Spleen (tissue), 11 donors: ENCODE data around the gene CHRM1. TPM values are rescaled to one million over a fixed set of nuclear protein-coding genes. Genes with fewer than 3 reads are reported as not detected.

Source experiments
- DNase-seq: peaks from one replicate; pipeline ENCODE4 v3.0.0-alpha.2; 2020
- H3K27ac ChIP-seq, 8 donors: fragments of 200-600 bp; sonication (generic) in 7 of 8; 1 replicate in 4 of 8; 2 replicates in 4 of 8; pipeline versions ENCODE4 v1.5.0 to v1.8.0; 2016 to 2021; ENCODE audit warnings: inconsistent platforms in 4 of 8, mild to moderate bottlenecking in 4 of 8, moderate library complexity in 1 of 8
- H3K27me3 ChIP-seq, 7 donors: fragments of 200-600 bp; sonication (generic) in 6 of 7; replicated peaks in 1 of 7; 1 replicate in 4 of 7; 2 replicates in 3 of 7; pipeline versions ENCODE4 v1.5.0 to v1.8.0; 2016 to 2021; ENCODE audit warnings: inconsistent platforms in 3 of 7, mild to moderate bottlenecking in 1 of 7
- H3K36me3 ChIP-seq, 6 donors: fragments of 200-600 bp; sonication (generic) in 5 of 6; 1 replicate in 4 of 6; 2 replicates in 2 of 6; pipeline versions ENCODE4 v1.5.0 to v1.8.0; 2016 to 2021; ENCODE audit warnings: inconsistent platforms in 2 of 6
- H3K4me1 ChIP-seq, 6 donors: fragments of 200-600 bp; sonication (generic) in 5 of 6; 1 replicate in 3 of 6; 2 replicates in 3 of 6; pipeline versions ENCODE4 v1.5.0 to v1.8.0; 2016 to 2021; ENCODE audit warnings: inconsistent platforms in 3 of 6
- H3K4me3 ChIP-seq, 8 donors: fragments of 200-600 bp; sonication (generic) in 7 of 8; 1 replicate in 4 of 8; 2 replicates in 4 of 8; pipeline versions ENCODE4 v1.5.0 to v1.8.0; 2016 to 2021; ENCODE audit warnings: inconsistent platforms in 4 of 8, mild to moderate bottlenecking in 4 of 8, moderate library complexity in 2 of 8
- H3K9me3 ChIP-seq, 8 donors: fragments of 200-600 bp; sonication (generic) in 7 of 8; 1 replicate in 4 of 8; 2 replicates in 4 of 8; pipeline versions ENCODE4 v1.5.0 to v1.8.0; 2016 to 2021; ENCODE audit warnings: inconsistent platforms in 4 of 8
- POLR2A ChIP-seq, 3 donors: fragments of 450-650 bp; IDR thresholded peaks; one replicate each; pipeline ENCODE4 v1.5.1; 2017; ENCODE audit warnings: antibody characterized with exemption in 3 of 3, mild to moderate bottlenecking in 1 of 3
- POLR2AphosphoS5 ChIP-seq, 3 donors: sonication (generic); formaldehyde crosslinking; IDR thresholded peaks; one replicate each; pipeline ENCODE4 v1.5.1; 2017; ENCODE audit warnings: antibody characterized with exemption in 3 of 3
- WGBS, 5 donors: extraction: QIAGEN DNeasy Blood & Tissue Kit in 3 of 5; methylation state at CpG; one replicate each; pipeline versions ENCODE4 v1.1.5 to v1.1.7; 2013 to 2018; 5-methylcytosine and 5-hydroxymethylcytosine counted together
- intact Hi-C: fragments of 100-400 bp; cut with DNase I; formaldehyde crosslinking; loops from one replicate; pipeline ENCODE4 v1.15.0; 2023; ENCODE audit warnings: low total_unique reads
- polyA plus RNA-seq, 3 donors: library from polyadenylated mRNA; stranded (reverse); fragments of 200-250 nt; gene quantifications; one replicate each; pipeline ENCODE4 v1.2.1, GENCODE V29; 2013
- total RNA-seq, 7 donors: library from RNA; depleted of rRNA in 3 of 7; stranded (reverse); fragments of >200 nt in 3 of 7; fragmentation: NEBNext Ultra II Directional in 4 of 7; extraction: Animal tissue kit (Norgen Biotek cat#: 25700) in 4 of 7; gene quantifications; one replicate each; pipeline versions ENCODE4 v1.1.0 to v1.2.1, GENCODE V29; 2016 to 2021
- TF ChIP-seq, protein P1 (sequence below), 11 experiments: fragments of 200-600 bp in 7 of 11; fragments of 450-650 bp in 4 of 11; sonication (generic) in 4 of 11; IDR thresholded peaks in 8 of 11; conservative IDR thresholded peaks in 3 of 11; 1 replicate in 7 of 11; 2 replicates in 4 of 11; pipeline versions ENCODE4 v1.4.0 to v1.8.0; 2016 to 2021; ENCODE audit warnings: antibody characterized with exemption in 11 of 11, inconsistent platforms in 4 of 11, mild to moderate bottlenecking in 1 of 11
- donor health status: healthy with polysubstance abuse.
- donor health status: DM: no; HTN: no; CAD: no; lungs with moderate emphysema.
- donor health status: DM: no; HTN: no; CAD: no.
- donor health status: Bipolar disorder and iron deficiency.
- donor health status: healthy.
- donor health status: DM: no; HTN: no; CAD: no.
- donor health status: DM: yes; HTN: yes; CAD: no.

The CHRM1 gene
- total and polyA plus RNA-seq, 10 donors: not detected

DNA sequence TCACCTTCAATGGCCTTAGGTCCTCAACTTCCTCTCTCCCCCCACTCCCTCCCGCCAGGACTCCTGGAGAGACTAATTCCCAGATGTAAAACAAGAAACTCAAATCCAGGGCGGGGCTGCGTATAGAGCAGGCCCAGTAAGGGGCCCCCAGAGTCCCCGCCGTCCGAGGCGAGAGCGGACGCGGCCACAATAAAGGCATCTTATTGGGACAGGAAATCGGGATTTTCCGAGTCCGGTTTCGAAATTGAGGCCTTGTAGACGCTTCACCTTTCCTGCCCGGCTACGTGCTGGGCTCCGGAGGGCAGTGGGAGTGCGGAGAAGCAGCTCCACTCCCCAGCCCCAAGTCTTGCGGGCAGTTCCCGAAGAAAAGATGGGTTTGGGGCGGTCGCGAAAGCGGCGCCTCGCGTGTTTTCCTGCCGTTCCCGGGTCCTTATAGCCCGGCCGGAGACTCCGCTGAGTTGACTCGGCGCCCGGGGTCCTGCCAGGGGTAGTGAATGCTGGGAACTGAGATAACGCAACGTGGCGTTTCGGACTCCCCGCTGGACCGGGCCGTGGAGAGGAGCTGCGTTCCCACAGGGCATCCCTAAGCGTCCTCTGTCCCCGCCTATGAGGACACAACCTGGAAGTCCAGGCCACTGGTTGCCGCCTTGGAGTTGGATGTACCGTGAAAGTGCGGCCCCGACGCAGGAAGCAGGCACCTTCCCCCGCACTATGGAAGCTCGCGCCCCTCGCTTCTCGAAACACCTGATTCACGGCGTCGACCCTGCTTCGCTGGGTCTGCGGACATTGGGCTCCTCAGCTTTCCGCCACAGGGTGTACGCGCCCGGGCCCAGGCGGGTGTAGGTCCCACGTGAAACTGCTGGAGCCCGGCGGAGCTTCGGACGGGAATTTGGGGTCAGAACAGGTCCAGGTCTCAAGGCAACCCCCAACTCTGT lies 4.8 kb upstream of the CHRM1 start:
- H3K36me3 ChIP-seq: no peaks in the 10 kb centered on the region
- H3K27me3 ChIP-seq: peaks cover 4 to 100% (median 63%) of the 10 kb centered on the region in 7 donors
- H3K4me3 ChIP-seq: peak overlapping the region; percentile 1 to 63 (median 26)
- no peak overlapping the region for H3K27ac ChIP-seq
- peak; percentile 61 for DNase-seq
- peaks cover 16 to 51% (median 33%) of the 10 kb centered on the region in 6 donors for H3K4me1 ChIP-seq
- no peaks in the 10 kb centered on the region for H3K9me3 ChIP-seq
- intact Hi-C loops: no loop called here
- TF ChIP-seq, protein P1, sequence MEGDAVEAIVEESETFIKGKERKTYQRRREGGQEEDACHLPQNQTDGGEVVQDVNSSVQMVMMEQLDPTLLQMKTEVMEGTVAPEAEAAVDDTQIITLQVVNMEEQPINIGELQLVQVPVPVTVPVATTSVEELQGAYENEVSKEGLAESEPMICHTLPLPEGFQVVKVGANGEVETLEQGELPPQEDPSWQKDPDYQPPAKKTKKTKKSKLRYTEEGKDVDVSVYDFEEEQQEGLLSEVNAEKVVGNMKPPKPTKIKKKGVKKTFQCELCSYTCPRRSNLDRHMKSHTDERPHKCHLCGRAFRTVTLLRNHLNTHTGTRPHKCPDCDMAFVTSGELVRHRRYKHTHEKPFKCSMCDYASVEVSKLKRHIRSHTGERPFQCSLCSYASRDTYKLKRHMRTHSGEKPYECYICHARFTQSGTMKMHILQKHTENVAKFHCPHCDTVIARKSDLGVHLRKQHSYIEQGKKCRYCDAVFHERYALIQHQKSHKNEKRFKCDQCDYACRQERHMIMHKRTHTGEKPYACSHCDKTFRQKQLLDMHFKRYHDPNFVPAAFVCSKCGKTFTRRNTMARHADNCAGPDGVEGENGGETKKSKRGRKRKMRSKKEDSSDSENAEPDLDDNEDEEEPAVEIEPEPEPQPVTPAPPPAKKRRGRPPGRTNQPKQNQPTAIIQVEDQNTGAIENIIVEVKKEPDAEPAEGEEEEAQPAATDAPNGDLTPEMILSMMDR (IDR thresholded peaks at IDR 0.05 in 8 of 11, conservative IDR thresholded peaks at IDR 0.05 in 3 of 11): no peak
- TF ChIP-seq POLR2A (IDR thresholded peaks at IDR 0.05) (no peak), POLR2AphosphoS5 (IDR thresholded peaks at IDR 0.05) (no peak)
- 1 to 8% (median 3%) methylated on average over 30 to 71 of the region's 71 CpGs for WGBS, 5 donors

DNA sequence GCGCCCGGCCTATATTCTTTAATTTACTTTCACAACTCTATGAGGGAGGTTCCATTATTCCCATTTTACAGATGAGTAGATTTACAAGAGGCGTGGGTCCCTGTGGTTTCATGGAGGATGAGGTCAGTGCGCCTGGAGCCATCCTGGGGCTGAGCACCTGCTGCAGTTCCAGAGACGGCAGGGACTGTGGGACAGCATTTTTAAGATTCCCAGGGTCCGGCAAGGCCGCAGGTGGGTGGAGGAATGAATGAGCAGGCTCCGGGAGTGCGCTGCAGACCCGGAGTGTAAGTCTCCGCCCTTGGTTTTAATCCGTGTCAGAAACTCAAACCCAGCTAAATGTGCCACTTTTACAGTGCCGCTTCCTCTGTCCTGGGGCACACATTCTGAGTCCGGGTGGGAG lies 4.1 kb upstream of the CHRM1 start:
- intact Hi-C loops: no loop called here
- DNase-seq: no peak
- Histone ChIP-seq H3K9me3 (no peaks in the 10 kb centered on the region), H3K36me3 (no peaks in the 10 kb centered on the region), H3K4me1 (peaks cover 16 to 51% (median 33%) of the 10 kb centered on the region in 6 donors), H3K4me3 (peak overlapping the region in 5 of 8 donors; percentile 13 to 63 (median 29)), H3K27ac (no peak overlapping the region), H3K27me3 (peaks cover 4 to 100% (median 63%) of the 10 kb centered on the region in 7 donors)
- TF ChIP-seq POLR2AphosphoS5 (IDR thresholded peaks at IDR 0.05) (no peak), POLR2A (IDR thresholded peaks at IDR 0.05) (no peak)
- TF ChIP-seq, protein P1 (IDR thresholded peaks at IDR 0.05 in 8 of 11, conservative IDR thresholded peaks at IDR 0.05 in 3 of 11): no peak
- WGBS, 5 donors: 20 to 53% (median 29%) methylated on average over 14 of the region's 14 CpGs

DNA sequence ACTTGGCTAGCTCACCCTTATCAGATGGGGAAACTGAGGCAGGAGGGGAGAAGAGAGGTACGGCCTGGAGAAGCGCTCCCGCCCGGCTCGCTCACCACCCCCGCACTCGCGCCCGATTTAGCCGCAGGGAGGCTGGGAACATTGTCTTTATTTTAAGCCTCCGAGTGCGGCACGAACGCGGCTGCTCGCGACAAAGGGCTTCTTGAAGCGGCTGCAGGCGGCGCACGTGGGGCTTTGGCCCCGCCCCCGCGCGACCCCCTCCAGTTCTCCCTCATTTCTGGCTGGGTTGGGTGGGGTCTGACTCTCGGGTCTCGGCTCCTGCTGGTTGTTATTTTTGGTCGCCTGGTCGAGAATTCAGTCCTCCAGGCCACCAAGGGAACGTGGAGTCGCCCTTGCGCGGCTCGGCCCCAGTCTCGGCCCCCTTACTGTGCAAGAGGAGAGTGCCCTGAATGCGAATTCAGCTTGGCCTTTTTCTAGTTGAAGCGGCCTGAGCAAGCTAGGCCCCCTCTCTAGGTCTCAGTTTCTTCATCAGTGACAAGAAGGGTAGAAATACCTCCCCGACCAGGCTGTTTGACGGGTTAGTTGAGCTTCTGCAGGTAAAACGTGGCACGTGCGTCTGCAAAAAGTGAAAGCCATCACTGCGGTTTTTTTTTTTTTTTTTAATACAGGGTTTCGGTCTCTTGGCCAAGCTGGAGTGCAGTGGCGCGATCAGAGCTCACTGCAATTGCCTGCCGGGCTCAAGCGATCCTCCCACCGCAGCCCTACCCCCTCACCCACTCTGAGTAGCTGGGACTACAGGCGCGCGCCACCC lies 2.6 kb upstream of the CHRM1 start:
- Histone ChIP-seq H3K27me3 (peaks cover 4 to 93% (median 63%) of the 10 kb centered on the region in 7 donors), H3K27ac (no peak overlapping the region), H3K4me1 (peaks cover 16 to 51% (median 33%) of the 10 kb centered on the region in 6 donors), H3K9me3 (no peaks in the 10 kb centered on the region), H3K36me3 (no peaks in the 10 kb centered on the region), H3K4me3 (peak overlapping the region in 6 of 8 donors; percentile 8 to 52 (median 24))
- TF ChIP-seq POLR2A (IDR thresholded peaks at IDR 0.05) (no peak), POLR2AphosphoS5 (IDR thresholded peaks at IDR 0.05) (no peak)
- TF ChIP-seq, protein P1 (IDR thresholded peaks at IDR 0.05 in 8 of 11, conservative IDR thresholded peaks at IDR 0.05 in 3 of 11): no peak
- no peak for DNase-seq
- WGBS, 5 donors: 2 to 6% (median 3%) methylated on average over 29 to 52 of the region's 52 CpGs
- intact Hi-C loops: no loop called here
